GM12892 (cell line): ENCODE measurements around the gene KCNG2.

Experiments used
- DNase-seq: peaks from one replicate; pipeline ENCODE4 v3.0.0; 2011; ENCODE audit not compliant: insufficient read length
- FAIRE-seq: peaks from 2 replicates; lab custom pipeline; 2011; peaks lifted over from hg19 to GRCh38; lab: Jason Lieb, UNC
- POLR2A ChIP-seq: IDR thresholded peaks from 2 replicates; pipeline ENCODE4 v1.6.1; 2011; ENCODE audit warnings: low read depth, low read length, control low read depth
- POLR2AphosphoS5 ChIP-seq: IDR thresholded peaks from 2 replicates; pipeline ENCODE4 v1.6.1; 2011; ENCODE audit warnings: low read depth, low read length, control low read depth
- TAF1 ChIP-seq: IDR thresholded peaks from 2 replicates; pipeline ENCODE4 v1.6.1; 2011; ENCODE audit warnings: low read depth, mild to moderate bottlenecking, control low read depth, low read length, borderline replicate concordance

The KCNG2 gene

DNA sequence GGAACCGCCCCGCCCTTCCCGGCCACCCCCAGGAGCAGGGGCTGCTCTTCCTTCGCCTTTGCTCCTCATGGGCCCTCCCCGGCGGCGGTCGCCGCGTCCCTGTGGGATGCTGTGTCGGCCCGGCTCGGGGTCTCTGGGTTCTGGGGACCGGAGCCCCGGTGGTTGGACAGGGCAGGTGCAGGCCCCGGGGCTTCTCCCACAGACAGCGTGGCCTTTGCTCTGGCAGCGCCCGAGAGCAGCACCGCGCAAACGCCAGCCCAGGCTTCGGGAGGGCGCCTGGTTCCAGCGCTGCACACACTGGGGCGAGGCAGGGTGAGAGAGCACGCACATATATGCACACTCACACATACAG lies 9.0 kb upstream of the KCNG2 start:
- TF ChIP-seq TAF1 = no peak
- no peak for TF ChIP-seq POLR2A
- TF ChIP-seq POLR2AphosphoS5 = no peak
- no peak for FAIRE-seq
- no peak for DNase-seq

DNA sequence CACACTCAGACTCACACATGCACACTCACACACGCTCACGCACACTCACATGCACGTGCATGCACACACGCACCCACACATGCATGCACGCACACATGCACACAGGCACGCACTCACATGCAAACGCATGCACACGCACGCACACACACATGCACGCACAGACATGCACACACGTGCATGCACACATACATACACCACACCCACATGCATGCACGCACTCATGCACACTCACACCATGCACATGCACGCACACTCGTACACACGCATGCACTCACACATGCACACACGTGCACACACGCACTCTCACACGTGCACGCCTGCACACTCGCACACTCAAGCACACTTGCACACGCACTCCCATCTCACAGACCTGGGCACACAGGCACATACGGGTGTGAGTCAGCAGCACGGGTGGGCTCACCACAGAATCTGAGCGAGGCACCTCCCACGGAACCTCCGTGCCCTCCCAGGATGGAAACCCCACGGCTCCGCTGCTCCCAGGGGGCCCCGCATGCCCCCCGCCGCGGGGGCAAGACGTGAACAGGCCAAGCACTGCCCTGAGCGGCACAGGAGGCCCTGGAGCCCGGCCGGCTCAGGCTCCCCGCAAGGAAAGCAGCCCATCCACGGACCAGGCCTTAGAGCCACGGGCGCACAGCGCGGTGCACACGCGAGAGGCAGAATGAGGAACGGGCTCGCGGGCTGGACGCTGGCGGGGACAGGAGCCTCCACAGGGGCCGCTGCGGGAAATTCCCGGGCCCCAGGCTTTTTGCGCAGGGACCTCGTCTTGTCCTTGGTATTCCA lies 8.4 kb upstream of the KCNG2 start:
- TF ChIP-seq POLR2A (no peak), POLR2AphosphoS5 (no peak), TAF1 (no peak)
- DNase-seq (no peak), FAIRE-seq (no peak)

DNA sequence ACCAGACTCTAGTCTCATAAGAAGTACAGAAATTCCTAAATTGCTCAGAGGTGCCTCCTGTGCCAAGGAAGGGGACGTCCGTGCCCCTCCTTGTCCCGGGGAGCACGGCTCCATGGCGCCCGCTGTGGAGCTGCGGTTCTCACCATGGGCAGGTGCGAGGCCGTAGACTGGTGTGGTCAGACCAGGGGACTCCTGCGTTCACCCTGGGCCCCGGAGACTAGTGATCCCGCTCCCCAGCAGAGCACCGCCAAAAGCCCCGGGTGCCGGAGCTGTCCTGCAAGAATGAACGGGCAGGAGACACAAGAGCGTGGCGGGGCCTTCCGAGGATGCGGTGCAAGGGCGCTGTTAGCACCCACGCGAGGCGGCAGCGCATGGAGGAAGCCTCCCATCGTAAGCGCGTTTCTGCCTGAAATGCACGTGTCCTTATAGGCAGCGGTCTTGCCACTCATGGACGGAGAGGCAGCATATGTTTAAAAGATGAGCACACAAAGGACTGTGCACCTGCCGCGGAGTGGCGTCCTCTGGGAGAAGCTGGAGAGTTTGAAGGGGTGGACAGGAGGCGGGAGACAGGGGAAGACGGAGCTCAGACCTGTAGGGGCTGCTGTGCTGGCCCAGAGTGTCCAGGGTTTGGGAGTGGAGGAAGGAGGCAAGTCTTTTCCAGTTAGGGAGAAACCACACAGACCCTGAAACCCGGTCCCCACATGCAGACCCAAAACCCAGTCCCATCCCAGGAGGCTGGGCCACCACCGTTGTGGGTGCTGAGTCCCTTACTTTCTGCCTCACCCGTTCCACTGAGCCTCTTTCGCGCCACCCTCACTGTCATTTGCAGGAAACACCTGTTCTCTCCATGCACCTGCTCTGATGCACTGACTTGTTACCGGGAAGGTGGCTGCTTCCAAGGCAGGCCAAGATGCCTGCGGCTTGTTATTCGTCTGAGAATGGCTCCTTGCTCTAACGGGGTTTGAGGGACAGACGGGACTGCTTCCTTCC lies 7.5 kb upstream of the KCNG2 start:
- no peak for FAIRE-seq
- no peak for DNase-seq
- TF ChIP-seq TAF1 = no peak
- TF ChIP-seq POLR2A = no peak
- no peak for TF ChIP-seq POLR2AphosphoS5

DNA sequence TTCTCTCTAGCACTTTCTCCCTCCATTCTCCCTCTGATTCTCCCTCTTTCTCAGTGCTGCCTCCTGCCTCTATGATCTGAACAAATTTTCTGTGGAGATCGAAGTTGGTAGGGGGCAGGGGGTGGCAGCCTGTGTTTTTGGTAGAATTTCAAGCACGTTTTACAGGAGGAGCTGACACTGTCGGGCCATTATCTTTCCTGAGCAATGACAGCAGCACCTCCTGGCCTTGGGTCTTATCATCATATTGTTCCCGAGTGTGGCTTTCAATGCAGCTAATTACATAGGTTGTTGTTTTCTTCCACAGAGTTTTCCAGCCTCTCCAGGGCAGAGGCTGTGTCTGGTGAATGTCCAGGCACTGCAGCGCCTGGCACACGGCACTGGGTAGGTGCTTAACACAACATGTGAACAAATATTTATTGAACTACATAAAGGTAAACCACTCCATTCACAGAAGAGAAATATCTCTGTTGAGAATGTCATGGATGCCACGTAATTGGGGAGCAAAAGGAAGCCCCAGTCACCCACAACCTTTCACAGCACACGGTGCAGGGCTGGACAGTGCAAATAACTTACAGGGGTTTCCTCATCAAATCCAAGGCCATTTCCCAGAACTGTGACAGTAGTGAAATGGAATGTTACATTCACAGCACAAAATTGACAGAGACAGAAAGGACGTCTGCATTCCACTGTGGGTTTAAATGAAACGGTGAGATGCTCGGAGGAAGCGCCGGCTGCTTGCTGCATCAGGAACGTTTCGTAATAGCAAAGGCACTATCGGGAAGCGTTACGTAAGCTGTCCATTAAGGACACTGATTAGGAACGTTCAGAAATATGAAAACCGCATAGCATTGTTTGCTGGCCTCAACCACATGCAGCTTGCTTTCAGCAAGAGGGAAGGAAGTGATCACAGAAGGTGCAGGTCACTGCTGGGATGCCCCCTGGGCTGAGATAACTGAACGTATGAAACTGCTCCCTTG lies 6.5 kb upstream of the KCNG2 start:
- DNase-seq (no peak), FAIRE-seq (no peak)
- TF ChIP-seq POLR2A (no peak), TAF1 (no peak), POLR2AphosphoS5 (no peak)

DNA sequence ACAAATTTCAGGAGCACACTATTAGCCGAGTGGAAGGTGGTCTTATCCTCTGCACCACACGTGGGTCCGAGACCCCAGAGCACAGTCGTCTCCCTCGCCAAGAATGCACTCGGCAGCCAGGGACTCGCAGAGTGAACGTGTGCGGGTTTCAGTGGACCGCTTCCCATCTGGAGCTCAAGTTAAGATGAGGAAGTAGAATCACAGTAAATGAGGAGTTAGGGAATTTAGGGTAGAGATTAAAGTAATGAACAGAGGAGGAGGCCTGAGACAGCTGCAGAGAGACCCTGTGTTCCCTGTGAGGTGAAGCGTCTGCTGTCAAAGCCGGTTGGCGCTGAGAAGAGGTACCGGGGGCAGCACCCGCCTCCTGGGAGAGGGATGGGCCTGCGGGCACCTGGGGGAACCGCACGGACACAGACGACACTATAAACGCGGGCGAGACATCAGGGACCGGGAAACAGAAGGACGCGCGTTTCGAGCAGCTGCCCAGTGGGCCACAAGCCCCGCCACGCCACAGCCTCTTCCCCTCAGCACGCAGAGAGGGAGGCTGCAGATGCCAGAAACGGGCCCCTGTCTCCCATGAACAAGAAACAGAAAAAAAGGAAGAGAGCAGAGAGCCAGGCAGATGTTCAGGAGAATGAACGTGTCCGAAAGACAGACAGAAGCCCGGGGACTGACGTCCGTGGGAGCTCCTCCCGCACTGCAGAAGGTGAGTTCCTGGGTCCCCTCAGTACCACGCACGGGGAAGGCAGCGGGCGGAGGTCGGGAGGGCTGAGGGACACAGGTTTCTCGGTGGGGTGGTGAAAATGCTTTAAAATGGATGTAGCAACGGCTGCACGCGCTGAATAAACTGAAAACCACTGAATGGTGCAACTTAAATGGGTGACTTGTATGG lies 5.4 kb upstream of the KCNG2 start:
- FAIRE-seq (no peak), DNase-seq (no peak)
- TF ChIP-seq TAF1 (no peak), POLR2A (no peak), POLR2AphosphoS5 (no peak)

DNA sequence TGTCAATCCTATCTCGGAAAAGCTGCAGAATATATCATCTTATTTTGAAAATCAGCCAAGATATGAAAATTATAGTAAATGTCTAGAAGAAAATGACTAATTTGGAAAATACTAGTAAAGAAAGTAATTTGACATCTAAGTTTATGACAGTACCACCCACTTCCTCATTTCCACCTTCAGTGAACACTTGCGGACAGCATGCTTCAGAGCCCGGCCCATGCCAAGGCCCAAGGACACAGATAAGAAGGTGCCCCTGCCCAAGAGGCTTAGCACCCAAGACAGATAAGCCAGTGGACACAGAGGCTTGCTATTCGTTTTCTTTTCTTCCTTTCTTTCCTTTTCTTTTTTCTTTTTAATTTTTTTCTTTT lies 4.8 kb upstream of the KCNG2 start:
- TF ChIP-seq POLR2AphosphoS5 (no peak), POLR2A (no peak), TAF1 (no peak)
- DNase-seq (no peak), FAIRE-seq (no peak)

DNA sequence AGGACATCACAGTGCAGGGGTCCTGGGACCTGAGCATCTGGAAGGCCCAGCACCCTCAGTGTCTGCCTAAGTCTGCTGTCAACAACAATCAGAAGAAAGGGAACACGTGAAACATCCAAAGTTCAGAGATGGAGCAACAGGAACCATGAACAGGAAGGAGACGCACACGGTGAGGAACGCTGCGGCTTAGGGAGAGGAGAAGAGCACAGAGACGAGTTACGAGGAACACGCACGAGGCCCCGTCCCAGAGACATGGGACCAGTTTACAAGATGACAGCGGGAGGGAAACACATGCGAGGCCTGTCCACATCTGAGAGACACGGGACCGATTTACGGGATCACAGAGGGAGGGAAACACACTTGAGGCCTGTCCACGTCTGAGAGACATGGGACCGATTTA lies 2.9 kb upstream of the KCNG2 start:
- TF ChIP-seq POLR2A (no peak), POLR2AphosphoS5 (no peak), TAF1 (no peak)
- no peak for DNase-seq

DNA sequence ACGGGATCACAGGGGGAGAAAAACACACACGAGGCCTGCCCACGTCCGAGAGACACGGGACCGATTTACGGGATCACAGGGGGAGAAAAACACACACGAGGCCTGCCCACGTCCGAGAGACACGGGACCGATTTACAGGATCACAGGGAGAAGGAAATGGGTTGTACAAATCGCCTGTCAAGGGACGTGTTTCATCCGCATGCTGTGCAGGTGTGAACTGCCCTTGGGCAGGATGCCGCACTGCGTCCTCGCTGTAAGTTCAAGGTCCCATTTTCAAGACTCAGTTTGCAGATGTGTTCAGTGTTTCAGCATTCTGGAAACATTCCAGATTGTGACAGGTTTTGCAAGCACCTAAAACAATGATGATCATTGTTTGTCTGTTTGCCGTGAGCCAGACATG lies 2.3 kb upstream of the KCNG2 start:
- FAIRE-seq (no peak), DNase-seq (no peak)
- TF ChIP-seq TAF1 (no peak), POLR2A (no peak), POLR2AphosphoS5 (no peak)

More for the DNA sequence above, 2.9 kb upstream of the KCNG2 start:
- FAIRE-seq = no peak

DNA sequence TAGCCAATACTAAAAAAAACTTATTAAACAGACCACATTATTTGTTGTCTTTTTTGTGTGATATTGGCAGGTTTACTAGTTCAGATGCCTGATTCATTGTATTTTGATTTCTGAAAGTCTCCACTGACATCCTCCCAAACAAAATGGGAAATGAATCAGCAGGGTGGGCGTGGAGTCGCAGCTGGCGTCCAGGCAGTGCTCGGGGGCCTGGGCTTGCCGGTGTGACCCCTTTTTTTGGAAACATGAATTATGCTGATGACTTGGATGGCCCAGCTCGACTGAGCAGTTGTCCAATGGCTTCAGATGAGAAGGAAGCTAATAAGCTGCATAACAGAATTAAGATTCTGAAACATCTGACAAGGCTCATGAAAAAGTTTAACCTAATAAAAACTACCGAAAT lies 1.7 kb upstream of the KCNG2 start:
- FAIRE-seq = no peak
- TF ChIP-seq POLR2AphosphoS5 = no peak
- TF ChIP-seq POLR2A = no peak
- TF ChIP-seq TAF1 = no peak
- DNase-seq = no peak
